CD4-positive, alpha-beta T cell treated with Interferon alpha-2 for 1 hour (primary cell): ENCODE data around the gene RER1.

Source experiments
- DNase-seq, 2 donors: peaks; one replicate each; pipeline ENCODE4 v3.0.0-alpha.2; 2020 to 2022

RER1 gene

DNA sequence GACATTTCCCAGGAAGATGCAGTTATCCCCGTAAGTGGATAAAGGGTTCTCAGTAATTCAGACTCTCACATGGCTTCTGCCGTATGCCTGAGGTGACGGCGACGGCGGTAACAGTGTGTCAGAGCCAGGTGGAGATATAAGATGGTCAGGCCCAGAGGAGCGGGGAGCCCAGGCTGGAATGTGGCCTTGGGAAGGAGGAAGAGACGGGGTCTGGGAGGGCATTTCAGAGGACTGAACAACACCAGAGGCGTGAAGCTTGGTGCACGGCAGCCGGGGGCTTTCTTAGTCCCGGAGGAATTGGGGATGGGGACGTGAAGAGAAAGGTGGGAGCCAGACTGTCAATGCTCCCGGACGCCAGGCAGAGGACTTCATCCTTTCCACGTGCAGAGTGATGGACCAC, 1.0 kb downstream of the RER1 start:
- no peak for DNase-seq

DNA sequence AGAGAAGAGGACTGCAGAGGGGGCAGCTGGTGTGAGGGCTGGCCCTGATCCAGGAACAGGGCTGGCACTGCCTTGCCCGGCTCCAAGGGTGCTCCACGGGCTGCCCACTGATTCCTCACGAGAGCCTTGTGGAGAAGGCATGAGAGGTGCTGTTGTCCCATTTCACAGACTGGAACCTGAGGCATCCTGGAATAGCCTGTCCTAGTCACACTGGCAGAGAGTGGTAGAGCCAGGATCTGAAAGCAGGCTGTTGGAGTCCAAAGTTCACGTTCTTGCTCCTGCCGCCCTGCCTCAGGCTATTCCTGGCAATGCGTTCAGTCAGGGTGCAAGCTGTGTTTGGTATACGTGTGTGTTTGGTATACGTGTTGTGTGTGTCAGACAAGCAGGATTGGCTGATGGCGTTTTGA, 1.8 kb downstream of the RER1 start:
- no peak for DNase-seq

DNA sequence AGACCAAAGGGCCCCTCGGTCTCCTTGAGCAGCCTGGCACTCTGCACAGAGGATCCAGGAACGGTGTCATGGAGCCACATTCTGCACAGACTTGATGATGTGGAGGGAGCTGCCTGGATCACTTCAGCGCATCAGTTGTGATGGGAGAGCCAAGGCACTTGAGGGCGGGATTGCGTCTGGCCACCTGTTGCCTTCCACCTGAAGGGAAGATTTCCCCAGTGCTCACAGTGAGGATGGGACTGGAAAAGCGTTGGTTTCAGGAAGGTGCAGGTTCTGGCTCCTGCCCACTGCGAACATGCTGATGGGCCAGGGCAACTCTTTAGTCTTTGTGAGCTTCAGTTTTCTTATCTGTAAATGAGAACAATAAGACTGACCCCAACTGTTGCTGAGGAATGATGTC, 2.6 kb downstream of the RER1 start:
- no peak for DNase-seq

GRCh38 chr1:2394761-2395160, 3.1 kb downstream of the RER1 start:
- no peak for DNase-seq

DNA sequence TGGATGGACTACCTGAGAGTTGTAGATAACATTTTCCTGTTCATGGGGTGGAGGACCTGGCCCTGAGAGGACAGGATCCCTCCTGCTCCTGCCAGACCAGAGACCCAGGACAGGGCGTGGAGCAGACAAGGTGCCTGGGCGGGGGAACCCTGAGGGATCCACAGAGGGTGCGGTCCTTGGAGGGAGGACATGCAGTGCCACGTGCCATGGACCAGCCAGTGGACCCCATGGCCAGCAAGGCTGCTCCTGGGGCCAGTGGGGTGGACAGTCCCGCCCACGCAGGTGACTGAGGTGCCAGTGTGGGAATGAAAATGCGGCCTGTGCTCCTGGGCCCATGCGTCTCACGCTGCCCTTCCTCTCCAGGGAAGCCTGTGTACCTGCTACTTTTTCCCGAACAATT, 3.6 kb downstream of the RER1 start:
- DNase-seq, result no peak

DNA sequence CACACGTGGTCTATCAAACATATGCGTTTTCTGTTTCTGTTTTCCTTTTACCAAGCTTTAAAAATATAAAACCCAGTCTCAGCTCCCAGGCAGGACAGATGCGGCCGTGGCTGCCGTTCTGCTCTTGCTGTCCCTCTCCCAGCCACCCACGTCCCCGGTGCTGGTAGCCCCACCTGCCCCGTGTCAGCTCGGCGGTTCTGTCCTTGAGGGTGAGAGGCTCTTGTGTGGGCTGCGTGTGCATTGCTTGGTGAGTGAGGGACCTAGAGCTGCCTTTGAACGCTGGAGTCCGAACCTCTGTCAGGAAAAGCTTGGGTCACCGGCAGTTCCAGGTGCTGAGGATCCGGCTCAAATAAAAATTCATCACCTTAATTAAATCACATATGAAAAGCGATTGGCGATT, 4.4 kb downstream of the RER1 start:
- DNase-seq, result no peak

DNA sequence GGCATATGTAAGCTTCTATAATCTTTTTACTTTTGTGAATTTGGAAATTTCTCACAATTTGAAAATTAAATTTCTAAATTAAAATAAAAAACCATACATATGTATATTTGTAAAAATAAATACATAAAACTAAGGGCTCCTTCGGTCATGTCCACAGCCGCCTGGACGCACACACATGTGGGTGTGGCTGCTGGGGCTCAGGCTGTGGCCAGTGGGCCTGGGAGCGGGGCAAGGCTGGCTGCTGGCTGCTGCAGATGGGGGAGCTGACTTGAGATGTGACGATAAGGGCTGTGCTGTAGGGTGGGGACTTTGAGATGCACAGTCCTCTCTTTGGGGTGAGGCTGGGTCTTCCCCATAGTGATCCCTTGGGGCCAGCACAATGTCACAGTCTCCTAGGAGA, 4.8 kb downstream of the RER1 start:
- no peak for DNase-seq

GRCh38 chr1:2397007-2397679, 5.5 kb downstream of the RER1 start:
- DNase-seq, result no peak

GRCh38 chr1:2398871-2399270, 7.2 kb downstream of the RER1 start:
- no peak for DNase-seq

DNA sequence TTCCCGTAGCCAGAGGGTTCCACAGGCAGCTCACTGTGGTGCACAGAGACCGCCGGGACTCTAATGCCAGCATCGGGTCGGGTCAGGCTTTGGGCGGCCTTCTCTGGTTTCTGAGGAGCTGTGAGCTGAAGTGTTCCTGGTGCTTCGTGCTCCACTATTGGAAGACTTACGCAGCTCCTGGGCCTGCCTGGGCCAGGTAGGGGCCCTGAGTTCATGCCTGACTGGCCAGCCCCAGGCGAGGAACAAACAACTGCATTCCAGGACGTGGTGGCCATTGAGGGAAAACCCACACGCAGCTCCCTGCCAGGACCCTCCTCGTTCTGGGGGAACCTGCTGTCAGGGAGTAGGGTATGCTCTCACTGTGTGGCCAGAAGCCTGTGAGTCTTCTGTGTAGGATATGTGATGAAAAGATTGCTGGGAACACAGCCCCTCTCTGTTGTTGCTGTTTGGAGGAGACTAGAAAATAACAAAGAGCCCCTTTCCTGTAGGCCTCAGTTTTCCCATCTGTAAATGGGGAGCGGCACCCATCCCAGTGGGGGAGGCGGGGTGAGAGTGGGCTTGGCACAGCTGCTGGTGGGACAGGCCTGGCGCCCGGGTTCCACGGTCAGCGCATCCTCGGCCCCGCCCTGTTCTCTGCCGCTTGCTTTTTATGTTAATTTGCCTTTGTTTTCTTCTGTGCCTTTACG, 8.4 kb downstream of the RER1 start:
- DNase-seq, result no peak

DNA sequence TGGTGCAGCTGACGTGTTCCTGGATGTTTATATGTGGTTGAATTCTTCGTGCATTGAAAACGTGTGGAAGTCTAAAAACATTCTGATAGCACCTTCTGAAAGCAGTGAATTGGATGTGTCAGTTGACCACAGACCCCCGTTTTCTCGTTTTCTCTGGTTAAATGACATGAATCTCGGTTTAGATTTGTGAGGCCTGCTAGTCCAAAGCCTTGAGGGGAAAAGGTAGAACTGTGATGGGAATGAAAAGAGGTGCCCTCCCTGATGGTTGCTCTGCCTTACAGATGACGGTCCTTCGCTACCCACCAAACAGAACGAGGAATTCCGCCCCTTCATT, 8.9 kb downstream of the RER1 start:
- no peak for DNase-seq

- DNase-seq, result no peak
Observed at GRCh38 chr1:2400950-2401649, 9.5 kb downstream of the RER1 start.

- DNase-seq, result no peak
Observed at GRCh38 chr1:2402420-2402819, 10.8 kb downstream of the RER1 start.

- DNase-seq, result no peak
Observed at GRCh38 chr1:2403273-2403672, 11.6 kb downstream of the RER1 start.

- no peak for DNase-seq
Observed at GRCh38 chr1:2404142-2404889, 12.7 kb downstream of the RER1 start.

DNA sequence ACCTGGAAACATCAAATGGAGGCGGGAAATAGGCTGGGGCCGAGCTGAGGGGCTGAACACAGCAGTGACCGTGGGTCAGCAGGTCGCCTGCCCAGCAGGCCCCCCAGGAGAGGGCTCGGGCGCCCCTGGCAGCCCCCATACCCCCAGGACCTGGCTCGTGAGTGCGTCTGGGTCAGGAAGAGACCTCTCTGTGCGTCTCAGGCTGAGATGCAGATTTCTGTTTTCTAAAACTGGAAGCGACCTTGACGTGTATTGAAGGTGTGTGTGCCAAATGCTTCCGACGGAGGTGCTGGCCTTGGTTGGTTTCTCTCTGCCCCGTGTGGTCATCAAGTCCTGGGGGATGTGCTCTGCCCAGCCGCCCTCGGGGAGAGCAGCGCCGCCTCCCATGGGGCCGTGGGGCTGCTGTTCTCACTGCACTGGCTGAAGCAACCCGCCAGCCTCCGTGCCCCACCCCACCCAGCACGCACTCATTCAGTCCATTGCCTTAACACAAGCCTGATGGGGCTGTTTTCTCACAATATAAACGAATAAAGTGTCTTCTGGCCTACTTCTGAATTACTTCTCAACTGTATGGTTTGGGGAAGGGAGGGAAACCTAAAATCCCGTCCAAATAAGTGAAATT, 13.4 kb downstream of the RER1 start:
- no peak for DNase-seq

GRCh38 chr1:2405588-2406295, 14.1 kb downstream of the RER1 start:
- DNase-seq, result no peak

- no peak for DNase-seq
Observed at GRCh38 chr1:2406451-2407041, 14.9 kb downstream of the RER1 start.

- no peak for DNase-seq
Observed at GRCh38 chr1:2407166-2407990, 15.7 kb downstream of the RER1 start.

GRCh38 chr1:2407991-2408275, 16.3 kb downstream of the RER1 start:
- DNase-seq, result no peak

GRCh38 chr1:2408456-2408855, 16.8 kb downstream of the RER1 start:
- no peak for DNase-seq
